Testis (tissue), 3 donors: ENCODE results near the gene ANTXR1. TPM values are rescaled to one million over a fixed set of nuclear protein-coding genes. Genes with fewer than 3 reads are reported as not detected.

Experiments
- DNase-seq: peaks from one replicate; pipeline ENCODE4 v3.0.0-alpha.2; 2019
- H3K27ac ChIP-seq, 2 donors: fragments of 200-600 bp; sonication (generic); one replicate each; pipeline ENCODE4 v1.5.1; 2019
- H3K27me3 ChIP-seq: fragments of 200-600 bp; sonication (generic); one replicate; pipeline ENCODE4 v1.5.1; 2019
- H3K36me3 ChIP-seq: fragments of 200-600 bp; sonication (generic); one replicate; pipeline ENCODE4 v1.5.1; 2017; ENCODE audit warnings: low read depth; ENCODE audit errors: missing control alignments
- H3K4me1 ChIP-seq: fragments of 200-600 bp; sonication (generic); one replicate; pipeline ENCODE4 v1.5.1; 2019
- H3K4me3 ChIP-seq, 2 donors: fragments of 200-600 bp; sonication (generic); one replicate each; pipeline ENCODE4 v1.5.1; 2017 to 2019
- H3K9me3 ChIP-seq: fragments of 200-600 bp; sonication (generic); one replicate; pipeline ENCODE4 v1.5.1; 2017
- CTCF ChIP-seq, 3 experiments: fragments of 450-650 bp in 2 of 3; fragments of 200-600 bp in 1 of 3; sonication (generic) in 1 of 3; IDR thresholded peaks; one replicate each; pipeline ENCODE4 v1.5.1; 2016 to 2019; ENCODE audit warnings: antibody characterized with exemption in 3 of 3, mild to moderate bottlenecking in 2 of 3, moderate library complexity in 1 of 3
- POLR2A ChIP-seq: fragments of 450-650 bp; IDR thresholded peaks from one replicate; pipeline ENCODE4 v1.6.1; 2017; ENCODE audit warnings: antibody characterized with exemption, mild to moderate bottlenecking, moderate library complexity
- WGBS, 2 donors: methylation state at CpG; one replicate each; pipeline ENCODE4 v1.1.5; 2018; 5-methylcytosine and 5-hydroxymethylcytosine counted together
- intact Hi-C: fragments of 100-400 bp; cut with DNase I; formaldehyde crosslinking; loops from one replicate; pipeline ENCODE4 v1.15.1; 2023; ENCODE audit warnings: low total_unique reads
- polyA plus RNA-seq: library from polyadenylated mRNA; stranded (reverse); fragments of 350-450 nt; fragmentation: Illumina TruSeq; extraction: RNeasy Lipid Tissue Mini Kit (QIAGEN cat#74804); gene quantifications from one replicate; pipeline ENCODE4 v1.2.3, GENCODE V29; 2014; ENCODE audit warnings: low read depth, low replicate concordance; ENCODE audit not compliant: insufficient read depth
- total RNA-seq, 2 donors: library from RNA; depleted of rRNA; stranded (reverse); fragments of >200 nt; gene quantifications; one replicate each; pipeline ENCODE4 v1.2.3, GENCODE V29; 2016

ANTXR1 gene
- total and polyA plus RNA-seq, 3 donors from 2014 or later = 16.6 to 35.7 (median 20.1) TPM

- Histone ChIP-seq H3K27me3 (no peaks in the 10 kb centered on the region), H3K9me3 (no peaks in the 10 kb centered on the region), H3K27ac (no peak overlapping the region), H3K36me3 (no peaks in the 10 kb centered on the region), H3K4me1 (no peaks in the 10 kb centered on the region), H3K4me3 (no peak overlapping the region)
- DNase-seq = no peak
- intact Hi-C loops = no loop called here
- TF ChIP-seq CTCF (IDR thresholded peaks at IDR 0.05) (no peak), POLR2A (no peak)
- WGBS, 2 donors = 51 to 65% methylated on average over 5 of the region's 5 CpGs
Measured at GRCh38 chr2:69278366-69278765, 265.4 kb downstream of the ANTXR1 start.

DNA sequence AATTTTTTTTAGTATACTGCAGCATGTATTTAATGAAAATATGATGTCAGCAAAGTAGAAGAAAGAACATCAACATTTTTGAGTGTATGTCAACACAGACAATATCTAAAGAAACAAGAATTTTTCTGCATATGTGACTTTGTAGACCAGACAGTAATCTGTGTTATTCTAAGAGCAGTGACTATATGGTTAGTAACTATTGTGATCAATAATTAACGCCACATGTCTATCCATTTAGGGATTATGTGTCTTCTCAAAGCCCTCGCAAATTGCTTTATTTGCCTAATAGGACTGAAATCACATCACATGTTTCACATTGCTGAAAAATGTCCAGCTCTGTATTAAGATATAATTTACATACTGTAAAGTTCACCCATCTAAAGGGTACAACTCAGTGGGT, 266.2 kb downstream of the ANTXR1 start:
- no peaks in the 10 kb centered on the region for H3K36me3 ChIP-seq
- no peak overlapping the region for H3K27ac ChIP-seq
- no peak for TF ChIP-seq CTCF (IDR thresholded peaks at IDR 0.05)
- TF ChIP-seq POLR2A = no peak
- no peaks in the 10 kb centered on the region for H3K4me1 ChIP-seq
- intact Hi-C loops = no loop called here
- no peak overlapping the region for H3K4me3 ChIP-seq
- H3K9me3 ChIP-seq = no peaks in the 10 kb centered on the region
- DNase-seq = no peak
- WGBS, 2 donors = 97% methylated on average over 2 of the region's 2 CpGs
- H3K27me3 ChIP-seq = no peaks in the 10 kb centered on the region

DNA sequence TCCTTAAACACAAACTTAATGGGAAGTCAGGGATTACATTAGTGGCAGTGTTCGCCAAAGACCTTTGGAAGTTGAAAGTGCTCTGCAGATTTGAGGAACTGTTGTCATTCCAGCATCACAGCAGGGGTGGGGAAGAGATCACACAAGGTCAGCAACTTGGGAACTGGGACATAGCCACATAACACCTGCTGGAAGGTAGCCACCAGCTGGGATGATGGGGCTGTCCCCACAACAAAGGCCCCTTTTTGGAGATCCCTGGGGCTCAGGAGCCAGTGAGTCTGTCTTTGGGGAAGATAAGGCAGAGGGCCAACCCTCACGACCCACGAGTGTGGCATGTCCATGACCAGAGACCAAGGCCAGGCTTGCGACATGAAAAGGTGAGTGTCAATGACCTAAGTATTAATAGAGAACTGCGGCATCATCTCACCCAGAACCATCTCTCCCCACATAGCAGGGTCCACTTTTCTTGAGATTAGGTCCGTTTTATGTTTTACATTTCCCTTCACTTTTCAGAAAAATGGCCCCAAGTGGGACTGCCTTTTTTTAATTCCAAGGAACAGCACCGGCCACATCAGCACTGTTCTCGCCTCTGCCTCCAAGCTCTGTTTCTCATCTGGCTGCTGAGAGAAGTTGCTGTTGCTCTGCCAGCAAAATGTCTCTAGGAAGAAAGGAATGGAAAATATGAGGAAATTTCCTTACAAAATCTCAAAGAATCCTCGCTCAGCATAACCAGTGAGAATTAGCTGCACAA, 267.1 kb downstream of the ANTXR1 start:
- TF ChIP-seq CTCF (IDR thresholded peaks at IDR 0.05) (no peak), POLR2A (no peak)
- no peaks in the 10 kb centered on the region for H3K27me3 ChIP-seq
- H3K4me1 ChIP-seq = no peaks in the 10 kb centered on the region
- no peak overlapping the region for H3K4me3 ChIP-seq
- no peak overlapping the region for H3K27ac ChIP-seq
- intact Hi-C loops = no loop called here
- H3K36me3 ChIP-seq = no peaks in the 10 kb centered on the region
- 78 to 88% methylated on average over 7 to 9 of the region's 9 CpGs for WGBS, 2 donors
- no peaks in the 10 kb centered on the region for H3K9me3 ChIP-seq
- DNase-seq = no peak

DNA sequence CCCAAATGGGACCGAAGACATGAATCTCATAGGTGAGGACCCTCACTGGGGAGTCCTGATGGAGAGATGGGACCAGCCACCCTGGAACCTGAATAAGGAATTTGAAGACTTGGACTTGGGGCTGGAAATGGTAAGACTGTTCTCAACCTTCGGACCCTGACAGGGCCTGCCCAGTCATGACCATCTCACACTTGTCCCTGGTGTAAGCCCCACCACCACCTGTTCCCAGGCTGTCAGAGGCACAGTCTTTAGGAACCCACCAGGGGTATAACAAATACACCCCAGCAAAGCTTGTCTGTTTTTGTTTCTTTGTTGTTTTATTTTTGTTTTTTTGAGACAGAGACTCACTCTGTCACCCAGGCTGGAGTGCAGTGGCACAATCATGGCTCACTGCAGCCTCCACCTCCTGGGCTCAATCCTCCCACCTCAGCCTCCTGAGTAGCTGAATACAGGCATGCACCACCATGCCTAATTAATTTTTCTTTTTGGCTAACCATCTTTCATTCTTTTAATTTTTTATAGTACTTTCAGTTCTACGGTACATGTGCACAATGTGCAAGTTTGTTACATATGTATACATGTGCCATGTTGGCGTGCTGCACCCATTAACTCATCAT, 267.9 kb downstream of the ANTXR1 start:
- no peak overlapping the region for H3K27ac ChIP-seq
- no peaks in the 10 kb centered on the region for H3K27me3 ChIP-seq
- no peaks in the 10 kb centered on the region for H3K36me3 ChIP-seq
- DNase-seq = no peak
- H3K9me3 ChIP-seq = no peaks in the 10 kb centered on the region
- intact Hi-C loops = no loop called here
- TF ChIP-seq POLR2A (no peak), CTCF (IDR thresholded peaks at IDR 0.05) (no peak)
- H3K4me1 ChIP-seq = no peaks in the 10 kb centered on the region
- no peak overlapping the region for H3K4me3 ChIP-seq
- WGBS, 2 donors = 99 to 100% methylated on average over 4 of the region's 4 CpGs
